Measurements from ENCODE around the gene SLC9A9.

SLC9A9 gene

DNA sequence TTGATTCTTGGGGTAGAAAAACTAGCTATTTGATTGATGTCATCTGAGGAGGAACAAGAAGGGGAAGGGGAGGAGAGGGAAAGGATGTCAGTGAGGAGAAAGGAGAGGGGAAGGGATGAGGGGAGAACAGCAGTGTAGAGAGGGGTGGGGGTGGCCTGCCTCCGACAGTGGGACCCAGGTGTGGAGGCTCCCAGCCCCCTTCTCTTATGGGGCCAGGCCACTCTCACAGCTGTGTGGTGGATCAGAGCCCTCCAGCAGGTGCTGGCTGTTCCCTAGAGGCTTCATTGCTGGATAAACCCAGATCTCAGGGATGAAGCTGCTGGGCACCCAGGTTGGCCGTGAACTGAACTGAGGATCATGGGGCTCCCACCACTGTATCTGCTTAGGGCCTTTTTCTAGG is 464.2 kb downstream of the SLC9A9 start:
- DNase-seq, result no peak

DNA sequence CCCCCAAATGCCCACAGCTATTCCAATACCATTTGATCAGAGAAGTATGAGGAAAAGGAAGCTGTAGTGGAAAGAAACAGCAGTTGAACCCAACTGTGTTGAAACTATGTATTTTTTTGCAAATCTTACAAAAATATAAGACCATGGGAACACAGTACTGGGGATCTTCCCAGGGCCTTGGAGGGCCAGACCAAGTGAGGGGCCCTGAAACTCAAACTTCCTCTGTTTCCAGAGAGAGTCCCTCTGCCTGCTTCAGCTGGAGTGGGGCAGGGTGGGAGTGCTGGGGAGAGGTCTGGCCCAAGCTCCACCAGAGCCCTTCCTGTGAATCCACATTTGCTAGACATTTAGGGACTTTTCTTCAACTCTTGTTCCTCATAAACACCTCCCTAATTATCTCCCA is 464.8 kb downstream of the SLC9A9 start:
- no peak for DNase-seq

DNA sequence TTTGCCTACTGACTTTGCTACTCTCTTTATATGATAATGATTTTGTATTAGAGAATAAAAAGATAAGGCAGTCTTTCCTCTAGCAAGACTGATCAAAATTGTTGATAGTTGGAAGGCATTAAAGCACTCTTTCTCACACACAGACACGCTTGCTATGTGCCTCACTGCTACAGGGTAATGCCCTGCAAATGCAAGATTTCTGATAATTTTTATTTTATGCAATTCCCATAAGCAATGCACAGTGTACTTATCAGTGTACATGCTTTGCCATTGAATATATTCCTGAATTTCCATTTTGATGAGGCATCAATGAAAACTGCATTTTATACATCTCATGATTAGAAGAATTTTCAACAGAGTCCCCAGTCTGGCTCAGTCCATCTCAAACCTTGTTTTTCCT is 465.5 kb downstream of the SLC9A9 start:
- DNase-seq, result no peak

DNA sequence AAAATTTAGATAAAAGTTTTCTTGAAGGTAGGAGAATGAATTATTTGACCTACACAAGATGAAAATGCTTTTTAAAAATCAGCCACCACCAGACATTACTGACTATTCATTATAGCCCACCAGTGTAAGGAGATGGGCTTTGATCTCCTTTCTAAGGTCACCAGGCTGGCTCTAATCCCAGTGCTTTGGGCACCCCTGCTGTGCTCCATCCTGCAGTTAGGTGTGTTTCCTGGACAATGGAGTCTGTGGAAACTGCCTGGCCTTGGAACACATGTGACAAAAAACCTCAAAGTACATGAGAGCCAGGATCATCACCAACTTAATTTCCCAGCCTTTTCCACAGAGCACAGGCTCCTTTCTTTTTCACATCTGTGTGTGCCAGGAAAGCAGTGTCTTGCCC is 467.8 kb downstream of the SLC9A9 start:
- no peak for DNase-seq

DNA sequence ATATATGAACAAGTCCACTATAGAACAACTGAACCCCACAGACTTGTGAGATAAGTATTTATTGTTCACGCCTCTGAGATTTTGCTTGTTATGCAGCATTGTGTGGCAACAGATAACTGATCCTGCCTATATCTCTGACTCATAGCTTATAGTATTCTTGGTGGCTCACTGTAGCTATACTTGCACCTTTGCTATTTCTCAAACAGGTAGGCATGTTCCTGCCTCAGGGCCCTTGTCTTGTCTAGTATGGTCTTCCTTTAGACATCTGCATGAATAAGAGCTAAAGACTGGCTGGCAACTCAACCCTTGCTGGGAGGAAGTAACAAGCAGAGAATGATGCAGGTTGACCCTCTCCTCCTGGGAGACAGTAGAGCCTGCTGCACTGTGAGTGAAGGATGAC is 472.6 kb downstream of the SLC9A9 start:
- DNase-seq, result no peak

DNA sequence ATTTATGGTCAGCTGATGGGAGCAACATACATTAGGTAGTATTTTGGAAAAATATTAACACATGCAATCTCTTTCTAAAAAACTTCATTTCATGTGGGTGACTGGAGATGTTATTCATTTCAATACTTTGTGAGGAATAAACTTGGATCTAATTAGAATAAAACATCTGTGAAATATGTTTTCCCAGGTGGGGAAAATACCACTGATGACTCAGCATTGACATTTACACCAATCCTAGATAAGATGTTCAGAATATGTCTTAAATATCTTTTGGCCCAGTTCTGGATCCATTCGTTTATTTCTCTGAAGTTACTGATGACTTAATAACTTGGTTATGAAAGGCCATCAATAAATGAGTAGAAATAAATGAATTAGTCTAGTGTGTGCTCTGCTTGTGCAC is 481.1 kb downstream of the SLC9A9 start:
- no peak for DNase-seq

DNA sequence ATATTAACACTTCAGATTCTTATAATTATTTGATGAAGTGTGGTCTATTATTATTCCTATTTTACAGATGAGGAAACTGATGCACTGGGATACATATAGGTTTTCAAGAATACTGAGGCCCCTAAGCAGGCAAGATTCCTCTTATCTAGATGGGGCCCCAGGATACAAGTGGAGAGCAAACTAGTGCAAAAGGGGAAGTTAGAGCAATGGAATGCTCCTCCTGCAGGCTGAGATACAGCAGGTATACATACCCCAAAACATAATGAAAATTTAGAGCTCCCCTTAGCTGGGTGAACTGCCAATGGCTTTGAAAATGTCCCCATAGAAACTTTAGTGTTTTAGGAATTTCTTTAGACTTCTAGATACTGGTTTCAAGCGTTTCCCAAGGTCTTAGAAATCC is 481.6 kb downstream of the SLC9A9 start:
- no peak for DNase-seq

DNA sequence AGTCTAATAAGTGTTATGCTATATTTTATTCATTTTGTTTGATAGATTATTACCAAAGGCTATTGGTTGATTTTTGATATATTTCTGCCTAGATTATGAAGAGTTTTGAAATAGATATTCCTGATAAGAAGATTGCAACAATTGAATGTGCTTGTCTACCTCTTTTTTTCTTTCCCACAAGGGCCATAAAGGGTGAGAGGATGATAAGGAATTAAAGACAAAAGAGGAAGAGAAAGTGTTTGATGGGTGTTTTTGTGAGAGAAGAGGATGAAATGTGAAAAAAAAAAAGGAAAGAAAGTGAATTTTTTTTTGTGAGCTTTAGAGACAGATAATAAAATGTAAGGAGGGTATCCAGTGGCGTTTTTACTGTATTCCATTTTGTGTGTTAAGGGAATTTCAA is 484.3 kb downstream of the SLC9A9 start:
- no peak for DNase-seq

DNA sequence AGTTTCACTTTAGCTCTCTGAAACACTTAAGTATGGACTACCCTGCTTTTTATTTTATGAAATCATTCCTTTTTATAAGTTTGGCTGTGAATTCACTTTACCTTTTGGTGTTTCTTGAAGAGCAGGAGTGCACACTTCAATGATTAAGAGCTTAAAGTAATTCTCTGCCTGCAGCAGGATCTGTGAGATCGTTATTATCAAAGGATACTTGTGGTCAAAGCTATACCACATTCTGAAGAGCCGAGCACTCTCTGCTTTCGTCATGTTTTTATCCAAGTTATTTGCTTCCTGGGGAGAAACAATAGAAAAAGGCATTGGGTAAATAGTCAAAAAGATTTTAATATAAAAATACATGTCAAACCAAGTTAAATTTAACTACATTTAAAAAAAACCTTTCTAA is 485.0 kb downstream of the SLC9A9 start:
- DNase-seq, result no peak

DNA sequence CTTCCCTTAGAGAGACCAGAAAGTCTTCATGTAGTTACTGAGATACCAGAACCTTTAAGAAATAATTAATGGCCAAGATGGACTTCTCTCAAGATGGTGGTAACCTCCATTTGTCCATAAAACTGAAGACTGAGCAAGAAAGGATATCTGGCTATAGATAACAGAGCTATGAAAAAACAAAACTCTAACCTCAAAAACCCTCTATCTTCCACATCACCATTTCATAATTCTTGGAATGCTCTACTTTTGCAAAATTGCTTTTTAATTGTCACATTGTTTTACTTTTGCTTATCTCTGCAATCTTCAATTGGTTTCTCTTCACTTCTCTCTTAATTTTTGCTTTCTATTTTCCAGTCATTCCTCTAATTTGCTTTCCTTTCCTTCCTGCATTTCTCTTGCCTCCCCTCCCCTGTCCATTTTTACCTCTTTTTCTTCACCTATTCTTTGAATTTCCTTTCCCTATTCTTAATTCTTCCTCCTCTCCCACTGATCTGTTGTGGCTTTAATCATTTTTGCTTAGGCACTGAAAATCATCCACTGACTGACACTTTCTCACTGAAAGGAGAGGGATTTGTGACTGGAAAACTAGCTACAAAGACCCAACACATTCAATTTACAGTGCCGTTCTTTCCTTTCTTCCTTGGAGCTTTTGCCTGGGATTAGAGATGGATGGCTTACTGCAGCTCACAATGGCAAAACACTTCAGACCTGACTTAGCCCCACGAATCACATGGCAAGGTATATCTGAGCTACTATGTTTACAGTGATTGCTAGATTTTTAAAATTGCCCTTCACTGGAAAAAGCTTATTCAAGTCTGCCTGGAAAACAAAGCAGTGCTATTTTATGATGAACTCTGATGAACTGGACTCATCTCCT is 485.9 kb downstream of the SLC9A9 start:
- no peak for DNase-seq

DNA sequence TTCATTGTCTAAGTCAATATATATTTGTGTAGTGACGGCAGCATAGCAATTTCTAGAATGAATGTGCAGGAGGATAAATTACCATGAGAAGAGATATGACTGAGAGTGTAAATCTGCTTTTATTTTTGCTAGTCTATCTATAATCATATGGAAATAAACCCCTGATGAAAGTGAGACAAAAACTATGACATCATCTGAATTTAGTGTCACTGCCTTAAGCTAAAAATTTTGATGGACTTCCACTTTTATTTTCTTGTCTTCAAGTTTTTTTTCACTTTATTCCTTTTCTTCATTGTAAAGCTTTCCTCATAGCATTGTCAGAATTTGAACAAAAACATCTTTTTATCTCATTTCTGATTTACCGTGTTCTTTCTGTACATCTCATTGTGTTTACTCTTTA is 486.7 kb downstream of the SLC9A9 start:
- DNase-seq, result no peak

DNA sequence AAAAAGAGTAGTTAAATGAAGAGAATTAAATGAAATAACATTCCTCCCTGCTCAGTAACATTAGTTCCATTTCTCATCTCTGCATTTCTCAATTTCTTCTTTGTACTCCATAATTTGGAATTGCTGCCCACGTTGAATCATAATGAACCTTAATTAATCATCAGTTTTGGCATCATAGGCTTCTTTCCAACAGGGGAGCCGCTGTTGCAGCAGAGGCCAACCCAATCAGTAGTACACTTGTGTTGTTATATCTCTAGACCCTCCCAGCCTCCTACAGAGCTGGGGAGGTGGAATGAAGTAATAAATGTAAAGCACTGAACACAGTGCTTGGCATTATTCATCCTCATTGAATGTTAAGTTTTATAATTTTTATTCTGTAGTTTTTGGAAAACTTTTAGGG is 488.0 kb downstream of the SLC9A9 start:
- no peak for DNase-seq

DNA sequence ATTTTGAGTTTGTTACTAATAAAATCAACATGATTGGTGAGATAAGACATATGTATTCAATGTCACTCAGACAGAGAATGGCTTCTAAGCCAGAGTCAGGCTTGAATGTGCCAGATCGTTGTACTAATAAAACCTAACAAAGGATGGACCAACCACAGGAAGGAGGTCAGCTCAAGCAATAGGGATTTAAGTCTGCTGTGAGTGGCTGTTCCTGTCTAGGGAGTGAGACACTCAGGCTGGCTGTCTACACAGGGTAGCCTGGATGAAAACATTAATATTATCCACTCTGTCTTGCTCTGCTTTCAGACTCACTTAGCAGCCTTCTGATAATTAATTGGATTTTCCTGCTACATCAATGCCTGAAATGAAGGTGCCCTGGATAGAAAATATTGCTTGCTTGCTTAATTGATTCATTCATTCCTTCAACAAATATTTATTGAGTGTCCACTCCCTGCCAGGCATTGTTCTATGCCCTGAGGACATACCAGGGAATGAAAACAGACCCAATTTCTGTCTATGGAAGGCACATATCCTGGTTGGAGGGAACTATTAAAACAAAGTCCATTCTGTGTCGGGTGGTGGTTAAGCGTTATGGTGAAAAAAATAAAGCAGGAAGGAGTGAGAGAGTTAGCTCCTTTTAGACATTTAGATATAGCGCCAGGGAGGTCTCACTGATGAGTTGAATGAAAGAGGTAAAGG is 489.3 kb downstream of the SLC9A9 start:
- DNase-seq, result no peak

DNA sequence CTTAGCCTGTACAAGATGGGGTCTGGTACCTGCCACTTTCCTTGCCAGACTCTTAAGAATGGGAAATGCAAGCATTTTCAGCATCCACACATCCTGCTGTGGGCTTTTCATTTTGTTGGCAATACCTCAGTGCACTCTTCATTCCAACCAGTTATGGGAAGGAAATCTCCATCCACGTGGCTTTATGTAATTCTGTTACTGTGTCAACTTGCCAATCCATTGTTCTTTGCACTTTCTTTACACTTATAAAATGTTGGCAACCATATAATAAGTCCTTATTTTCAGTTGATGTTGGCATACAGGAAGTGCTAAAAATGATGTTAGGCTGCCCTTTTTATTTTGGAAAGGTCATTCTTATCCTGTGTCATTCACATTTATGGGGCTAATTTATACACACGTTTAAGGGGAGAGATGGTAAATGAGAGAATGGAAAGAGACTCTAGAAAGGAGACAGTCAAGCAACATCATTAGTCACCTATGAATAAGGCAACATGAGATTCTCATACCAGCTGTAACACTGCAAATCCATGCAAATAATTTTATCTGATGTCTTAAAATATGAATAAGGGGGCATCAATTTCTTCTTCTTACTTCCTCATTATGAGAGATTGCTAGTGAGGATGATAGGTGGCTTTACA is 490.0 kb downstream of the SLC9A9 start:
- DNase-seq, result no peak

DNA sequence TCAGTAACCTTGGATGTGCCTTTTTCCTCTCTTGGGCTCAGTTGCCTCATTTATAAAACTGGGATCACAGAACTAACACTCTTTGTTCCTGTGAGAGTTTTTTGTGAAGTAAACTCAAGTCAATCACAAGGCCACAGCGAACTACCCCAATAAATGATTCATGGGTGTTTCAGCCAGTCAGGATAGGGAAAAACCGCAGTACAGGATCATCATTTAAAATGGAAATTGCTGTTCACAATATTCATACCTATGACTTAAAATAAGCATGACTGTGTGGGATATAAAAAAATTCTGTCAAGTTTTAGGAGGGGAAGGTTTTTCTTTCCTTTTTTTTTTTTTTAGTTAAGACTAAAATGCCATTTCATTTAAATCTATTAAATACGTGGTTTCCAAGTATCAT is 490.6 kb downstream of the SLC9A9 start:
- DNase-seq, result no peak

DNA sequence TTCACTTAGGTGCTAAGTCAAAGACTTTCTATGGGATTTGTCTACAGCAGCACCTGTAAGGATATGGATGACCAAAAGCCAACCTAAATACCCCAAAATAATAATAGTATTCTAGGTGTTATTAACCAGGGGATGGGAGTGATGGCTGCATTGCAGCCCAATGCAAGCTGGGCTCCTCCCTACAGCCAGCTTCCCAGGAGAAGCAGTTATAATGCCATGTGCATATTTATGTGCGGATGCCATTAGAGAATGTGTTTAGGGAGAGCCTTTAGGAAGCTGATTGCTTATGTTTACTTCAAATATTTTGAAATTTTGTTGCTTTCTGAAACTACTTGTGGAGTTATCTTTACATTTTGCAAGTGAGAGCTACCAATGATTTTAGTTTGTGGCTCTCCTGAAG is 491.4 kb downstream of the SLC9A9 start:
- no peak for DNase-seq

DNA sequence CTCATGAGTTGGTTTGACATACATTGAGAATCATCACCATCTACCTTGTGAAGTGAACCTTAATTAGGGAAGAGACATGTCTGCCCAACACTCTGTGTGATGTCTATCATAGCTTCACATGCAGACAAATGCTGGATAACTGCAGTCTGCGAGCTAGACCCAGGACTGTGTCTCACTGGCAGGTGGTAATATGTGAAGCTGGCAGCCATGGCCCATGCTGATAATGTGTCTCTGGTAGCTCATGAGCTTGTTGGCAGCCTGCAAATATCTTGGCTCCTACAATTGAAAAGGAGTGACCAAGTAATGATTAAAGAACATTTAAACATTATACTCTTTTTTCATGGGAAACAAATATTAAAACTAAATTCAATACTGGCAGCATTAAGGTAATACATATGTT is 493.9 kb downstream of the SLC9A9 start:
- DNase-seq, result no peak

DNA sequence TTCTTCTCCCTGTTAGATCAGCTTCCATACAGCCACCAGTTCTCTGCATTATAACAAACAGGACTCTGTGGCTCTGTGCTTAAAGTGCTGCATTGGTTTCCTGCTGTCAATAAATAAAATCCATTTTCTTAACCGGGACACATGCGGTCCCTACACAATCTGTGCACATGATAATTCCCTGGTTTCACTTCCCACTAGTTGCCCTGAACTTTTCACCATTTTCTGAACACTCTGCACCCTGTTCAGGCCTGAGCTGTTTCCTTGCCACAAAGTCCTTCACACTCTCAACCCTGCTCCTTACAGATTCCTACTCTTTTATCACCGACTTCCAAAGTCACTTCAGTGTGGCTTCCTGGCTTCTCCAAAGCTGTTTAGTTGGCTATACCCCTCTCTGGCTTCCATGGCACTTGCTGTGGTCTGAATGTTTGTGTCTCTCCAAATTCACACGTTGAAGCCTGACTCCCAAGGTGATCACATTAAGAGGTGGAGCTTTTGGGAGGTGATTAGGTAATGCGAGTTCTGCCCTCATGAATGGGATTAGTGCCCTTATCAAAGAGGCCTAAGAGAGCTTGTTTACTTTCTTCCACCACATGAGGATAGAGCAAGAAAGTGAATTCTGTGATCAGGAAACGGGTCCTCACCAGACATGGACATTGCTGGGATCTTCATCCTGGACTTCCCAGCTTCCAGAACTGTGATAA is 495.3 kb downstream of the SLC9A9 start:
- DNase-seq, result no peak

DNA sequence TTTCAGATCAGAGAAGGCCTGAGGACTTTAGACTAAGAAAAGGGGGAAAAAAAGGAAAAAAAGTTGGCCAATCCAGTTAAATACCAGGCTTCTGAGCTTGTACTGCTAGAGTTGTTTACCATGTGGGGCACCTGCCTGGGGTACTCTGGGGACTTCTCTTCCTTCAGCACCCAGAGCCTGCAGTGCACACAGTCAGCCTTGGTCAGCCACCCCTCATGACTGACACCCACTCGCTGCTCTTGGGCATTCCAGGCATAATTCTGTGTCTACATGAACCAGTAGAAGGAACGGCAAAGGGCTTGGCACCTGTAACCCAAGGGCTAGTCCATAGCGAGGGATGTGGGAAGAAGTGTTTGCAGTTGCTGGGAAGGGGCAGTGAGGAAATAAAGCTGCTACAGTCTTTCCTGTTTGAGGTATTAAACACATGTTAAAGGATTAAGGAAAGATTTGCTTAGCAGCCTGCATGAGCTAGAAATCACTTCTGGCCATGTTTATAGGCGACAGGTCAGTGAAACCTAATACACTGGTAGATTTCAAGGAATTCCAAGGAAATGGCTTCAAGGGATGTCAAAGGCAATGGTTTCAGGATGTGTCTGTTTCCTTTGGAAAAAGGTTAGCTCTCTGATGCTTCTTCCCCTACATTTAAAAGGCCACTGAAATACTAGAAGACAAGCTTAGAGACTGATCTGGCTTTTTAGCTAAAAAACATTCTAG is 496.2 kb downstream of the SLC9A9 start:
- no peak for DNase-seq

DNA sequence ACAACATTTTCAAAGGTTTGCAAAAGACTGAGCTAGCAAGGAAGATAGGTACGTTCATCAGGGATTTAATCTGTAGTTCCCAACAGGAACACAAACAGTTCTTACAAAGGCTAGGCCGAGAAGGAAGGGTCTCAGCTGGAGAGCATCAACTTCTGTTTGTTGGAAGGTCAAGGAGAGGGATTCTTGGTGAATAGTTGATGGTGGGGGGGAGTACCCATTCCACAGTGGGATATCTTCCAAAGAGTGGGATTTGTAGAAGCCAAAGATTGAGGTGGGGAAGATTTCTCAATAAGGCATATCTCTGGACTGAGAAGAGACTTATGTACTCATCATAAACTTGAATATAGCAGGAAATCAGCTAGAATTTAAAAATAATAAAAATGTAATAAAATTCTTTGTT is 496.9 kb downstream of the SLC9A9 start:
- no peak for DNase-seq

DNA sequence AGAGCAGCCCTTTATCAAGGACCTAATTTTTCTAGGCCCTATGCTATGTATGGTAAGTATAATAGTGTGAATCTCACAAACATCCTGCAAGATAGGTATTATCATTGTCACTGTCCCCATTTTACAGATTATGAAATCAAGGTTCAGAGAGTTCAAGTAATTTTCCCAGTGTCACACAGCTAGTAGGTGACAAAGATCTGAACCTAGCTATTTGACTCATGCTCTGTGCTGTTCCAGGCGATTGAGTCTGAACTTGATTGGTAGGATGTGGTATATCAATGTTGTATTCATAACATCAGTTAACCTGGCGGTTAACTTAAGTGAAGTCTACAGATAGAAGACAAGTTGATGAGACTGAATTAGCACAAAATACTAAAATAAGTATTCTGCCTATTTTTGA is 498.8 kb downstream of the SLC9A9 start:
- no peak for DNase-seq

DNA sequence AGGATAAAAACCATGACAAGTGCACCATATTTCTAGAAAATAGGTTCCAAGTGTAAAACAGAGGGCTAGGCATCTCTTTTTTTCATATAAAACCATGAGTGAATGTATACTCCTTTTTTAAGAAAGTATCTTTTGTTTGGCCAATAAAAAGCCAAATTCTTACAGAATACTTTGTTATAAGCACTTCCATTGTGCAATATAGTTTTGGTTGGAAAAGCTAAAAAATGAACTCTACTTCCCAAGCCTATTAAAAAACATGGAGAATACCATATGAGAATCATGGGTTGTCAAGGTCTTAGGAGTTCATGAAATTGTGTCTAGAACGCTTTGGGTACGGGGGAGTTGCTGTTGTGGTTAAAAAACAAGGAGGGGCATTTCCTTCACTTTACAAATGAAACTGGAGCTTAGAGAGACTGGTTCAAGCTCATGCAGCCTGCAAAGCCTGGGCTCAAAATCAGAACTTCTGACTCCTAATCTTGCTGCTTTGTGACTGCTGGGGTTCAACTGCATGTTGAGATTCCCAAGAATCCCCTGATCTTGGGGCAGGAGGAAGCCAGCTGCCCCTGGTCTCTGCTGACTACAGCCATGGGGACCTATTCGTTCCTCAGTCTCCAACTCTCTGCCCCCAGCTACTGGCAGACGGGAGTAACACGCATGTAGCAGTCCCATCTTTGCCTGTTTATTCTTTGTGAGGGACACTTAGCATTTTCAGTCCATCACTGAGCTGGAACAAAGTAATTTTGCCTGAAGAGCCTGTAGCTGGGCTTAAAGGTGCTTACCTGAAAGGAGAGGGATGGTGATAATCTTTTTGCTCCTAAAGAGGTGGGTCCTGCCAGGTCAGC is 499.6 kb downstream of the SLC9A9 start:
- DNase-seq, result peak; percentile 14
